Measurements from ENCODE around the gene PRKD2.

GRCh38 chr19:46727757-46728156 is 10.8 kb upstream of the PRKD2 start:
- TF ChIP-seq CTCF (IDR thresholded peaks at IDR 0.05): no peak
- no peak for TF ChIP-seq POLR2AphosphoS5 (IDR thresholded peaks at IDR 0.05)
- no peak for TF ChIP-seq POLR2A (IDR thresholded peaks at IDR 0.05)
- TF ChIP-seq EP300 (IDR thresholded peaks at IDR 0.05): no peak
